ENCODE measurements around the gene PDLIM4. TPM values are rescaled to one million over a fixed set of nuclear protein-coding genes. Genes with fewer than 3 reads are reported as not detected.

The PDLIM4 gene
- total RNA-seq, 6 experiments from 2014 or later = 0.24 to 0.95 (median 0.40) TPM; not detected in 2

- TF ChIP-seq CTCF (IDR thresholded peaks at IDR 0.05) = no peak
- no peak for TF ChIP-seq POLR2A (IDR thresholded peaks at IDR 0.05)
- no peaks in the 10 kb centered on the region for H3K9me3 ChIP-seq
- WGBS (ENCODE audit: insufficient coverage, low coverage, low lambda C conversion rate, missing lambda C conversion rate) = 67% methylated on average over 1 of the region's 6 CpGs
- H3K36me3 ChIP-seq = no peaks in the 10 kb centered on the region
- intact Hi-C loops (cut with DNase I) = no loop called here
- DNase-seq (peak in 1 of 3 donors; percentile 43), ATAC-seq (no peak)
- H3K4me3 ChIP-seq = no peak overlapping the region
- H3K4me1 ChIP-seq = no peaks in the 10 kb centered on the region
- H3K27ac ChIP-seq = no peak overlapping the region
- H3K27me3 ChIP-seq = no peaks in the 10 kb centered on the region
Observed at GRCh38 chr5:132270706-132271105, 13.2 kb downstream of the PDLIM4 start.

GRCh38 chr5:132271251-132272246 is 14.1 kb downstream of the PDLIM4 start:
- no peaks in the 10 kb centered on the region for H3K36me3 ChIP-seq
- peak in 1 of 3 donors; percentile 46 for DNase-seq
- no peaks in the 10 kb centered on the region for H3K9me3 ChIP-seq
- H3K4me1 ChIP-seq = no peaks in the 10 kb centered on the region
- no peak overlapping the region for H3K27ac ChIP-seq
- no peaks in the 10 kb centered on the region for H3K27me3 ChIP-seq
- intact Hi-C loops (cut with DNase I) = no loop called here
- TF ChIP-seq CTCF (IDR thresholded peaks at IDR 0.05) = no peak
- no peak for TF ChIP-seq POLR2A (IDR thresholded peaks at IDR 0.05)
- no peak overlapping the region for H3K4me3 ChIP-seq
- ATAC-seq = peak in 1 of 4 donors; percentile 27
- WGBS (ENCODE audit: insufficient coverage, low coverage, low lambda C conversion rate, missing lambda C conversion rate) = 65% methylated on average over 9 of the region's 77 CpGs

- 37% methylated on average over 26 of the region's 37 CpGs for WGBS (ENCODE audit: insufficient coverage, low coverage, low lambda C conversion rate, missing lambda C conversion rate)
- Histone ChIP-seq H3K27me3 (no peaks in the 10 kb centered on the region), H3K4me1 (no peaks in the 10 kb centered on the region), H3K9me3 (no peaks in the 10 kb centered on the region), H3K27ac (no peak overlapping the region), H3K4me3 (peak overlapping the region; percentile 14 to 24 (median 15)), H3K36me3 (no peaks in the 10 kb centered on the region)
- TF ChIP-seq CTCF (IDR thresholded peaks at IDR 0.05) (peak; percentile 62 to 86 (median 82)), POLR2A (IDR thresholded peaks at IDR 0.05) (no peak)
- DNase-seq (peak in 2 of 3 donors; percentile 54 to 68), ATAC-seq (peak; percentile 36 to 80 (median 72))
- intact Hi-C loops (cut with DNase I) = no loop called here
Observed at GRCh38 chr5:132272311-132273210, 15.1 kb downstream of the PDLIM4 start.

GRCh38 chr5:132273631-132274030 is 16.1 kb downstream of the PDLIM4 start:
- Histone ChIP-seq H3K27ac (no peak overlapping the region), H3K9me3 (no peaks in the 10 kb centered on the region), H3K27me3 (no peaks in the 10 kb centered on the region), H3K36me3 (no peaks in the 10 kb centered on the region), H3K4me1 (no peaks in the 10 kb centered on the region), H3K4me3 (no peak overlapping the region)
- WGBS (ENCODE audit: insufficient coverage, low coverage, low lambda C conversion rate, missing lambda C conversion rate) = 54% methylated on average over 2 of the region's 2 CpGs
- TF ChIP-seq POLR2A (IDR thresholded peaks at IDR 0.05) (no peak), CTCF (IDR thresholded peaks at IDR 0.05) (no peak)
- DNase-seq = peak in 1 of 3 donors; percentile 11
- ATAC-seq = no peak
- intact Hi-C loops (cut with DNase I) = no loop called here
